ENCODE measurements around the gene LAS1L. TPM values are rescaled to one million over a fixed set of nuclear protein-coding genes. Genes with fewer than 3 reads are reported as not detected.
"Not testable (repeated sequence)": the region's sequence is repeated elsewhere in the genome, so short reads cannot be mapped to it uniquely, and the experiment has no call there.

Gene LAS1L
- total RNA-seq, 1 donor = 28.8 TPM

DNA sequence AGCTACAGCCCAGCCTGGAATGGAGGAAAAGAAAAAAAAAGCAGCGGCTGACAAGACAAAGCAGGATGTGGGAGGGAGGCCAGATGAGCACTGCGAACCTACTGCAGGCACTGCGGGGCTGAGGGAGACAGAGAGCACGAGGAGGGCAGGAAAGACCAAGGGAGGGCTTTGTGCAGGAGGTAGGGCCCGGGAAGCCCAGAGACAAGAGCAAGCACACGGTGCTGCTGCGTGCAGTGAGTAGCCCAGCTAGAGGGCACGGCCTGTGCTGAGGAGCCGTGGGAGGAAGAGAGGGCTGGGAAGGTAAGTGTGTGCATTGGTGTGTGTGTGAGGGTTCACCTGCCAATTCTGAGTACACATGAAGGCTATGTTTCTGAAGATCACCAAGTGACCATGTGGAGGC lies 15.6 kb downstream of the LAS1L start:
- not testable (repeated sequence) for DNase-seq (ENCODE audit: low read depth in 2 of 3, low spot score in 2 of 3)

DNA sequence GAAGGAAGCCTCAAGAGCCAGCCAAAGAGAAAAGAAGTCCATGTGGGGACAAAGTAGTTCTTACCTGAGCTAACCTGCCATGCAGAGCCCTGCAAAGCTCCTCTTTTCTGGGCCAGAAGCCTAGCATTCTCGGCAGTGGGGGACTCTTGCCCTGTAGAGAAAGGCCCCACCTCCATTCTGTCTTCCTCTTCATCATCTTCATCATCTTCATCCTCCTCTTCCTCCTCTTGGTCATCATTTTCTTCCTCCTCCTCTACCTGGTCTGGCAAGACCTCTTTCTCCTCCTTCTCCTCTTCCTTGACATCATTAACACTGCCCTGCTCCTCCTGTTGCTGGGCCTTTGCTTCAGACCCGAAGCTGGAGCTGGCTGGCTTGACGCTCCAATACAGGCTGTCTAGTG lies 16.7 kb downstream of the LAS1L start:
- DNase-seq (ENCODE audit: low read depth in 2 of 3, low spot score in 2 of 3) = no peak

DNA sequence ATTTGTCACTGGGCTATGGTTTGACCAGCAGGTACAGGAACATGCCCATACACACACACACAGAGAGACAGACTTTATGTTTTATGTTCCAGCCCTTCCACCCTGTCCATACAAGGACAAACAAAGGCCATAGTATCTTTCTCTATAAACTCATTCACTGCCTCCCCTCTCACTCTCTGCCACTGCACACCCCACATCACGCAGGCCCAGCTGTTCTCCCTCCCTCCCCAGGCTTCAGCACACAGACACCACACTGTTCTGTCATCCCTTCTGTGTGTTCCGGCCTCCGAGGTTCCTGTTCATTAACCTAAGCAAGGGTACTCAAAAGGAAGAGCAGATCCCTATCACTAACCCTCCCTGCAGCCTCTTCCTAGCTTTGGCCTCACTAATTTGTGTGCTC lies 17.8 kb downstream of the LAS1L start:
- no peak for DNase-seq (ENCODE audit: low read depth in 2 of 3, low spot score in 2 of 3)

DNA sequence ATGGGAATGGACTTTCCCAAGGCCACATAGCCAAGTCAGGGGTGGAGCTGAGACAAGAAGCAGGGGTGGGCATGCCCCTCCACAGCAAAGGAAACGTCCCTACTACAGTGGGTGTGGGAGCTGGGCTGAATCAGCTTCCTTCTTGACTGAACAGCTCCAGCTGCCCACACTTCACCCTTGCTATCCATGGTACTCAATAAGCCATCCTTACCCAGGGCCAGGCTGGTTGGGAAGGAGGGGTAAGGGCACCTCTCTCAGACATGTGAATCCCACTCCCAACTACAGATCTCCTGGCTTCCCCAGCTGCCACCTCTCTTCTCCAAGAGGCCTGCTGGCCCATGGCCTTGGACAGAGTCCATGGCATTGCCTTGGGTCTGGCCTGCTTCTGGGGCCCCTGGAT lies 21.0 kb downstream of the LAS1L start:
- no peak for DNase-seq (ENCODE audit: low read depth in 2 of 3, low spot score in 2 of 3)

DNA sequence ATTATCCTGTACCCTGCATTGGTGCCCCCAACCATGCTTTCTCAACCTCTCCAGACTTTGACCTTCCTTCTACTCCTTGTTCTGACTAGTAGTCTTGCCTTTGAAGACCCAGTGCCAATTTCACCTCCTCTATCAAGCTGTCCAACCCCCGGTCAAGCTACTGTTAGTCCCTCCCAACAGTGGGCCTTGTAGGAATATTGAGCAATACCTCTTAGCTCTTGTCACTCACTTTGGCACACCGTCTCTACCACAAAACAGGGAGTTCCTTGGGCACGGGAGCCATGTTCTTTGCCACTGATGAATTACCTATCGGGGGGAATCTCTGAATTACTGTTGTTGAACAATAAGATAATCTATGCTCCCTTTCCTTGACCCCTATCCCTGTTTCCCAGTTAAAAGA lies 25.2 kb downstream of the LAS1L start:
- DNase-seq (ENCODE audit: low read depth in 2 of 3, low spot score in 2 of 3) = no peak

DNA sequence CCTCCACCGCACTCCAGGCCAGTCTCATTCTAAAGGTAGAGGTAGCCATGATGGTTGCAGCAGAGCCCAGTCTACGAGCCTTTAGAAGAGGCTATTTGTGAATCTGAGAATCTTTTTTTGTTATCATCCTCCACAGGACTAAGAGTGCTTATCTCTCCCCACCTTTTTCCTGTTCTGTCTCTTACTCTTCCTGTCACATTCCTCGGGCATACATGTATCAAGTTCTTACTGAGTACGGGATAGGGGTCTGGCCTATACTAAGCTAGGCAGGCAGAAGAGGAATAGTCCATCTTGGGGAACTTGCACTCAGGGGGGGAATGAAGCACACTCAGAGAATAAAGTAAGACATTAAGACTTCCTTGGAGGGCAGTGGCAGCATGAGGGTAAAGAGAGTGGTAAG lies 25.7 kb downstream of the LAS1L start:
- DNase-seq (ENCODE audit: low read depth in 2 of 3, low spot score in 2 of 3) = peak in 1 of 3 donors; percentile 1

DNA sequence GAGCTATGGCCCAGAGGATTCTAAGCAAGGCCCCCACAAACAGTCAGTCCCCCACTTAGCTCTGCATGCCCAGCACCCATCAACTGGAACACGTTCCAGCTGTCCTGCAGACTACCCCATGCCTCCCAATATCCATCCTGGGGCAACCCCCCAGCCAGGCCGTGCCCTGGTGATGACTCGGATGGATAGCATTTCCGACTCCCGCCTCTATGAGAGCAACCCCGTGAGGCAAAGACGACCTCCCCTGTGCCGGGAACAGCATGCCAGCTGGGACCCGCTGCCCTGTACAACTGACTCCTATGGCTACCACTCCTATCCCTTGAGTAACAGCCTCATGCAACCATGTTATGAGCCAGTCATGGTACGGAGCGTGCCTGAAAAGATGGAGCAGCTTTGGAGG lies 32.0 kb downstream of the LAS1L start:
- DNase-seq (ENCODE audit: low read depth in 2 of 3, low spot score in 2 of 3) = no peak

DNA sequence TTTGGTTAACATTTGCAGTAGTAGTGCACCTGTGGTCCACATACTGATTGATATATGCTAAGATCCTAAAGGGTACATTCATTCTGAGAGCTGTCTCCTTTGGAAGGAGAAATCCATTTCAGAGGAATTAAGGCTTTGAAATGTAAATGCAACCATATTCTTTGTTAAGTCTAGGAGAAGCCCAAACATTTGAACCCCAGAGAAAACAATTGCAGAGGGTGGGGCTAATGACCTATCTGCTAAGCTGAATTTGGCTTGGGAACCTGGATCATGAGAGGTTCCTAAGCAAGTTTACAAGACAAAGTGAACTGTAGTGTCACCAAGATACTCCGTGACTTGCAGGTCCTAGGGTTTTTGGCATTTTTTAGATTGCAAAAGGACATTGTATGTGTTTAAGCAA lies 41.2 kb downstream of the LAS1L start:
- no peak for DNase-seq (ENCODE audit: low read depth in 2 of 3, low spot score in 2 of 3)

DNA sequence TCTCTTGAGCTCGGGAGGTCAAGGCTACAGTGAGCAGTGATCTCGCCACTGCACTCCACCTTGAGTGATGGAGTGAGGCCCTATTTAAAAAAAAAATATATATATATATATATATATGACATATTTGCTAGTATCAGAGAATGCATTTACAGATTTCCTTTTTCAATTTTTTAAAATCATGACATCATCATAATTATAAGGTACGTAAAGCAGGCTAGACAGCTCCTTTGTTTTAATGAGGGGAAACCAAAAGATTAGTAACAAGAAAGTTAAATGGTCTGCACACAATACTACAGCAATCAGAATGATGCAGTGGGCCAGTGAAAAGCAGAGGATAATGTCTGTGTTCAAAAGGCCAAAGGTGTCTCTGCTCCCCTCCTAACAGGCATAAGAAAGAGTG lies 43.0 kb downstream of the LAS1L start:
- DNase-seq (ENCODE audit: low read depth in 2 of 3, low spot score in 2 of 3) = no peak

DNA sequence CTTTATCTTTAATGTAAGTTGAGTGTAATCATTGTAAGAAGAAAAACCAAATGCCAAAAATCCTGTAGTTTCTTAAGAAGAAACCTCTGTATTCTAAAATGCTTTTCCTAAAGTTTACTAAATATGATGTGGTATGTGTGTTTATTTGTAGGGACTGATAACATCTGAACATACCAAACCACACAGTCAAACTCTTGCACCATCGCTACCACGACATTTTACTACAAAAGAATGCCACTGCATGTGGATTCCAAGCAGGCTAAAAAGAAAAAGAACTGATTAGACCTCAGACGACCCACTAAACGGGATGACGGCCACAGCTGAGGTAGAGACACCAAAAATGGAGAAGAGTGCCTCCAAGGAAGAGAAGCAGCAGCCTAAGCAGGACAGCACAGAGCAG lies 46.1 kb downstream of the LAS1L start:
- no peak for DNase-seq (ENCODE audit: low read depth in 2 of 3, low spot score in 2 of 3)

DNA sequence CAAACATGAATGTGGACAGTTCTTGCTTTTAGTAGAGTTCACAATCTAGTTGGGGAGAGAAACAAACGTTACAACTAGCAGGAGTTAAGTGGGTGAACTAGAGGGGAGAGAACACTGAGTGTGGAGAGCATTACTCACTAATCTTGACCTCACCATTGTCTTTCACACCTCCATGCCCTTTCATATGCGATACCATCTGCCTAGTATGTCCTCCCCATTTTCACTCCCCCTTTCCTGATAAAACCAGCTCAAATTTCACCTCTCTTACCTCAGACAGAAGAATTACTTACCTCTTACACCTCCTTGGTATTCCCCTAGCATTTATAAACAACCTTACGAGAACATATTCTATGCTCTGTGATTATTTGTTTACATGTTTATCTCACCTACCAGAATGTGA lies 53.6 kb downstream of the LAS1L start:
- no peak for DNase-seq (ENCODE audit: low read depth in 2 of 3, low spot score in 2 of 3)

DNA sequence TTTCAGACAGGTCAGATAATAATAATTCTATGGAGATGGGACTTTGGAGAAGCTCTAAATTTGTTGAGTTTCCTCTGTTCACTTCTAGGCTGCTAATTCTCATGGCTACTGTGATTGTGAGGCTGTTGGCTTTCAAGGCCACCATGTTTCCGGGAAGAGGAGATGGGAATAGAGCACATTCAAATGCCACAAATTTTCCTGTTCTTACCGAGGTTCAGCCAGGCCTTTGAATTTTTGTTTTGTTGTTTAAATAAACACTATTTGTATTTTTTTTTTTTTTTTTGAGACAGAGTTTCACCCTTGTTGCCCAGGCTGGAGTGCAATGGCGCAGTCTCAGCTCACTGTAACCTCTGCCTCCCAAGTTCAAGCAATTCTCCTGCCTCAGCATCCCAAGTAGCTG lies 55.5 kb downstream of the LAS1L start:
- DNase-seq (ENCODE audit: low read depth in 2 of 3, low spot score in 2 of 3) = not testable (repeated sequence)

DNA sequence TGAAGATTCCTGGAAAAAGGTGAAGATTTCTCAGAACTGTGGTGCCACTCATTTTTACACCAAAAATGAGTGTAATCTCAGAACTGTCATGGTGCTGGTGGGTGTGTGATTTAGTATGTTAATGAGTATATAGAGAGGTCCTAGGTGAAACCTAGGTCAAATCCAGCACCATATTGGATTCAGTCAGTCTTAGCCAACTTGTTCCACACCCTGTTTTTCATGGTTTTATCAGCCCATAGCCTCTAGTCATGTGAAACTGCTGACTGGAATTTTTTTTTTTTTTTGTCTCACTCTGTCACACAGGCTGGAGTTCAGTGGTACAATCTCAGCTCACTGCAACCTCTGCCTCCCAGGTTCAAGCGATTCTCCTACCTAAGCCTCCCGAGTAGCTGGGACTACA lies 58.0 kb downstream of the LAS1L start:
- no peak for DNase-seq (ENCODE audit: low read depth in 2 of 3, low spot score in 2 of 3)

DNA sequence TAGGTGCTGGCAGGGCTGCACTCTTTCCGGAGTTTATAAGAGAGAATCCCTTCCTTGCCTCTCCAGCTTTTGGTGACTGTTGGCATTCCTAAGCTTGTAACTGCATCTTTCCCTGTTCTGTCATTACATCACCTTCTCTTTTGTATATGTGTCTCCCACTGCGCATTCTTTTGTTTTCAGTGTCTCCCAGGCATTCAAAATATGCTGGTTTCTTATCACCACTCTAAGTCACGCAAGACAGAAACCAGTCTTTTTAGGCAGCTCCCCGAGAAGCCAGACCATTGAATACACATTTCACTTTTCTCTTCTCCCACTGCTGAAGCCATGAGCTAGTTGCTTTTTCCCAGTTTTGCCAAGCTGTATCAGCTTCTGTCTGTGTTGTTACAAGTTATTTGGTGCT lies 71.0 kb downstream of the LAS1L start:
- no peak for DNase-seq (ENCODE audit: low read depth in 2 of 3, low spot score in 2 of 3)

Other genes starting within 250 kb of the LAS1L start
- gene MSN, start 132.9 kb upstream of the LAS1L start, total RNA-seq = 375 TPM

All from hematopoietic multipotent progenitor cell (in vitro differentiated cells).